CD4-positive, alpha-beta T cell (primary cell): ENCODE data around the gene SHC4. TPM values are rescaled to one million over a fixed set of nuclear protein-coding genes. Genes with fewer than 3 reads are reported as not detected.

ENCODE experiments used
- ATAC-seq: fragments of 200-7000 bp; cut with Tn5 transposase; one replicate; pipeline ENCODE4 v1.10.0; 2022; ENCODE audit warnings: mild to moderate bottlenecking; ENCODE audit not compliant: poor library complexity
- CTCF ChIA-PET: fragments of 350-600 bp; sonication (Branson Sonifier 250); formaldehyde crosslinking; loops from one replicate; lab custom pipeline; 2021; ENCODE audit warnings: antibody characterized with exemption, inconsistent platforms; lab: Charles Lee
- POLR2A ChIA-PET: fragments of 350-600 bp; sonication (Branson Sonifier 250); formaldehyde crosslinking; loops from one replicate; lab custom pipeline; 2021; ENCODE audit warnings: antibody characterized with exemption, inconsistent platforms; lab: Charles Lee
- DNase-seq, 14 experiments: peaks; one replicate each; pipeline ENCODE4 v3.0.0-alpha.2; 2013 to 2020; ENCODE audit warnings: mixed read lengths in 2 of 14
- H3K27ac ChIP-seq, 2 donors: one replicate each; pipeline versions ENCODE4 v1.5.1 to v1.7.0; 2013; ENCODE audit warnings: low read length in 2 of 2, low read depth in 1 of 2, mild to moderate bottlenecking in 1 of 2
- H3K27me3 ChIP-seq, 2 experiments: 1 replicate in 1 of 2; 2 replicates in 1 of 2; pipeline versions ENCODE4 v1.6.1 to v1.7.0; 2013; ENCODE audit warnings: low read length in 2 of 2, control low read depth in 1 of 2, mild to moderate bottlenecking in 1 of 2, moderate library complexity in 1 of 2; ENCODE audit not compliant: insufficient read depth in 2 of 2, control insufficient read depth in 1 of 2
- H3K36me3 ChIP-seq: one replicate; pipeline ENCODE4 v1.6.1; 2013; ENCODE audit warnings: low read length, control low read depth; ENCODE audit not compliant: insufficient read depth
- H3K4me1 ChIP-seq: one replicate; pipeline ENCODE4 v1.6.1; 2013; ENCODE audit warnings: low read length, control low read depth; ENCODE audit not compliant: insufficient read depth
- H3K4me3 ChIP-seq: one replicate; pipeline ENCODE4 v1.5.1; 2013; ENCODE audit warnings: mild to moderate bottlenecking, low read length, moderate library complexity
- H3K9me3 ChIP-seq, 2 experiments: 1 replicate in 1 of 2; 2 replicates in 1 of 2; pipeline versions ENCODE4 v1.6.1 to v1.7.0; 2013; ENCODE audit warnings: low read length in 2 of 2, mild to moderate bottlenecking in 2 of 2, control low read depth in 1 of 2, moderate library complexity in 1 of 2; ENCODE audit not compliant: control insufficient read depth in 1 of 2, insufficient read depth in 1 of 2
- H3K27ac Mint-ChIP-seq: one replicate; pipeline ENCODE4 v1.8.0; 2020; ENCODE audit warnings: mixed read lengths
- H3K27me3 Mint-ChIP-seq: one replicate; pipeline ENCODE4 v1.8.0; 2021; ENCODE audit warnings: mixed read lengths
- H3K36me3 Mint-ChIP-seq: one replicate; pipeline ENCODE4 v1.8.0; 2021; ENCODE audit warnings: low read depth, mixed read lengths
- H3K4me1 Mint-ChIP-seq: one replicate; pipeline ENCODE4 v1.8.0; 2021; ENCODE audit warnings: low read depth, mixed read lengths
- H3K4me3 Mint-ChIP-seq: one replicate; pipeline ENCODE4 v1.8.0; 2020; ENCODE audit warnings: mild to moderate bottlenecking, mixed read lengths
- H3K9me3 Mint-ChIP-seq: one replicate; pipeline ENCODE4 v1.8.0; 2020; ENCODE audit warnings: mixed read lengths
- CTCF ChIP-seq: fragments of 200-600 bp; IDR thresholded peaks from one replicate; pipeline ENCODE4 v1.8.0; 2022; ENCODE audit warnings: antibody characterized with exemption, mild to moderate bottlenecking
- intact Hi-C, 2 experiments: fragments of 100-400 bp; cut with DNase I in 1 of 2; cut with micrococcal nuclease in 1 of 2; formaldehyde crosslinking; loops; one replicate each; pipeline versions ENCODE4 v1.15.1 to v1.9.0; 2023 to 2025; cut with DNase I, micrococcal nuclease
- total RNA-seq, 174 experiments: library from RNA in 2 of 174; stranded (reverse) in 2 of 174; gene quantifications; one replicate each; pipeline ENCODE4 v1.2.3 and lab custom pipeline; 2021 to 2026

The SHC4 gene
- total RNA-seq, 2 experiments from 2014 or later = not detected

- Histone ChIP-seq H3K9me3 (peaks cover 0 to 5% of the 10 kb centered on the region in 2 experiments), H3K27me3 (no peaks in the 10 kb centered on the region), H3K36me3 (no peaks in the 10 kb centered on the region), H3K4me1 (no peaks in the 10 kb centered on the region), H3K4me3 (no peak overlapping the region), H3K27ac (no peak overlapping the region)
- no peak for ATAC-seq
- no peak for TF ChIP-seq CTCF
- ChIA-PET POLR2A (no interaction called here), CTCF (no interaction called here)
- Mint-ChIP-seq H3K4me1 (no peaks in the 10 kb centered on the region), H3K27ac (no peak overlapping the region), H3K4me3 (no peak overlapping the region), H3K9me3 (no peaks in the 10 kb centered on the region), H3K27me3 (peaks cover 16% of the 10 kb centered on the region), H3K36me3 (no peaks in the 10 kb centered on the region)
- intact Hi-C loops = no loop called here
- DNase-seq = no peak
These were observed 138.6 kb downstream of the SHC4 start for GRCh38 chr15:48825075-48825474.

DNA sequence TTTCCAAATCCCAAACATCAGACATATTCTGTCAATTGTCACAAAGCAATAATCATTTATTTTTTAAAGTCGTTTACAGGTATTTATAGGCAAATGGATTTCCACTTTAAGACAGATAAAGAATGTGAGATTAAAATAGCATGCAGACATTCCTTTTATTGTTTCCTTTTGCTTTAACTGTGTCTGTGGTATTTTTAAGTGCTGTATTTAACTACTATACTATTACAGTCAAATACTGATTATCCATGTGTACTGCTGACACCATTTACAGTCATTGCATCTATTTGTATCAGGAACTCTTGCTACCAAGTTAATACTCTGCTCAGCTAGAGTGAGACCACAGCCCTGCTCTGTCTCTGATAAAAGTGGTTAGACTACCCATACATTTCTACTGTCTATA is 140.0 kb downstream of the SHC4 start:
- no peaks in the 10 kb centered on the region for H3K27me3 ChIP-seq
- POLR2A ChIA-PET = interaction anchor here (1.2 kb wide), 1 partner anchor 54 kb away, joined by 3 read pairs; the partner anchor contains the start of gene EID1
- ATAC-seq (no peak), DNase-seq (no peak)
- peaks cover 0 to 5% of the 10 kb centered on the region in 2 experiments for H3K9me3 ChIP-seq
- Mint-ChIP-seq H3K4me1 (no peaks in the 10 kb centered on the region), H3K36me3 (no peaks in the 10 kb centered on the region), H3K27me3 (peaks cover 13% of the 10 kb centered on the region), H3K9me3 (no peaks in the 10 kb centered on the region), H3K27ac (no peak overlapping the region), H3K4me3 (no peak overlapping the region)
- no peak overlapping the region for H3K4me3 ChIP-seq
- no peak overlapping the region for H3K27ac ChIP-seq
- intact Hi-C loops = no loop called here
- no peak for TF ChIP-seq CTCF
- no peaks in the 10 kb centered on the region for H3K4me1 ChIP-seq
- CTCF ChIA-PET = no interaction called here
- no peaks in the 10 kb centered on the region for H3K36me3 ChIP-seq

- Histone ChIP-seq H3K9me3 (peaks cover 0 to 5% of the 10 kb centered on the region in 2 experiments), H3K27ac (no peak overlapping the region), H3K4me1 (no peaks in the 10 kb centered on the region), H3K36me3 (no peaks in the 10 kb centered on the region), H3K4me3 (no peak overlapping the region), H3K27me3 (no peaks in the 10 kb centered on the region)
- no peak overlapping the region for H3K27ac Mint-ChIP-seq
- no peaks in the 10 kb centered on the region for H3K36me3 Mint-ChIP-seq
- intact Hi-C loops = no loop called here
- CTCF ChIA-PET = no interaction called here
- H3K9me3 Mint-ChIP-seq = no peaks in the 10 kb centered on the region
- no peak overlapping the region for H3K4me3 Mint-ChIP-seq
- H3K4me1 Mint-ChIP-seq = no peaks in the 10 kb centered on the region
- no peak for ATAC-seq
- no peak for DNase-seq
- peaks cover 10% of the 10 kb centered on the region for H3K27me3 Mint-ChIP-seq
- no peak for TF ChIP-seq CTCF
- POLR2A ChIA-PET = interaction anchor here (0.6 to 1.2 kb wide), 2 partner anchors 54 to 316 kb away, joined by 3 read pairs; partner anchors contain the start of gene EID1
These were observed 140.5 kb downstream of the SHC4 start for GRCh38 chr15:48823237-48823636.
